ENCODE measurements around the gene PTCH2. TPM values are rescaled to one million over a fixed set of nuclear protein-coding genes. Genes with fewer than 3 reads are reported as not detected.

PTCH2 gene
- total RNA-seq, 1 donor from 2014 or later, result not detected

DNA sequence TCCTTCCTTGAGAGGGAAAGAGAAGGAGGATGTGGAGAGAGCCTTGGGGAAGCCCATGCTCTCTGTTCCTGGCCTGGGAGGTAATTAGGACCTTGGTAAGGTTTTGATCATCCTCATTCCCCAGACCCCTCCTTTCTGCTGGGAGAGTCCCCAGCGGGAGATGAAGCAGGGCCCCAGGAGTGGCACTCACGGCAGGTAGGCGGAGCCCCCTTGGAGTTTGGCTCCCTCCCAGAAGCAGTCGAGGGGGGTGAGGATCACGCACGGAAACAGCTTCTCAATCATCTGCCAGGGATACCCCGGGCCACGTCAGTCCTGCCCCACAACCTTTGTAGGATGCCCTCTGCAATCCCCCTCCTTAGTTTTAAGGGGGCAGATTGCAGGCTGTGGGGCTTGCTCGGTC lies 11.5 kb downstream of the PTCH2 start:
- no peak overlapping the region for H3K4me3 ChIP-seq (ENCODE audit: low read depth, low read length)
- TF ChIP-seq, protein P1, sequence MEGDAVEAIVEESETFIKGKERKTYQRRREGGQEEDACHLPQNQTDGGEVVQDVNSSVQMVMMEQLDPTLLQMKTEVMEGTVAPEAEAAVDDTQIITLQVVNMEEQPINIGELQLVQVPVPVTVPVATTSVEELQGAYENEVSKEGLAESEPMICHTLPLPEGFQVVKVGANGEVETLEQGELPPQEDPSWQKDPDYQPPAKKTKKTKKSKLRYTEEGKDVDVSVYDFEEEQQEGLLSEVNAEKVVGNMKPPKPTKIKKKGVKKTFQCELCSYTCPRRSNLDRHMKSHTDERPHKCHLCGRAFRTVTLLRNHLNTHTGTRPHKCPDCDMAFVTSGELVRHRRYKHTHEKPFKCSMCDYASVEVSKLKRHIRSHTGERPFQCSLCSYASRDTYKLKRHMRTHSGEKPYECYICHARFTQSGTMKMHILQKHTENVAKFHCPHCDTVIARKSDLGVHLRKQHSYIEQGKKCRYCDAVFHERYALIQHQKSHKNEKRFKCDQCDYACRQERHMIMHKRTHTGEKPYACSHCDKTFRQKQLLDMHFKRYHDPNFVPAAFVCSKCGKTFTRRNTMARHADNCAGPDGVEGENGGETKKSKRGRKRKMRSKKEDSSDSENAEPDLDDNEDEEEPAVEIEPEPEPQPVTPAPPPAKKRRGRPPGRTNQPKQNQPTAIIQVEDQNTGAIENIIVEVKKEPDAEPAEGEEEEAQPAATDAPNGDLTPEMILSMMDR (conservative IDR thresholded peaks at IDR 0.05; ENCODE audit: low read depth, low read length), result no peak
- no peak for DNase-seq (ENCODE audit: low read depth)

DNA sequence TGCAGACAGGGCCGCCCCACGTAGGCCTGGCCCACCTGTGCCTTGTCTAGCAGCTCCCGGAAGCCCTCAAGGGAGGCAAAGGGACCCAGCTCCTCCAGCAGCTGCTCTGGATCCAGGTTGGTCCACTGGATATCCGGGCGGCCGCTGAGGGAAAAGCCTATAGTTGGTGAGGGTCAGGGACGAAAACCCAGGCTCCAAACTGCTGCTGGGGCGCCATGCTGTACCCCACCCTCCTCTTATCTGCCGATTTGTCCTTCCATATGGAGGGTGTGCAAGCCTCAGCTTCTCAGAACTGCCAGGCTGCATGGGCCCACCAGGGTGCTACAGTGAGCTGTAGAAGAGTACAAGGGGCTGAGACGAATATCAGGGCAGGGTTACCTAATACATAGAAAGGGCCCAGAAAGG lies 12.2 kb downstream of the PTCH2 start:
- H3K4me3 ChIP-seq (ENCODE audit: low read depth, low read length), result no peak overlapping the region
- TF ChIP-seq, protein P1 (conservative IDR thresholded peaks at IDR 0.05; ENCODE audit: low read depth, low read length), result no peak
- no peak for DNase-seq (ENCODE audit: low read depth)

DNA sequence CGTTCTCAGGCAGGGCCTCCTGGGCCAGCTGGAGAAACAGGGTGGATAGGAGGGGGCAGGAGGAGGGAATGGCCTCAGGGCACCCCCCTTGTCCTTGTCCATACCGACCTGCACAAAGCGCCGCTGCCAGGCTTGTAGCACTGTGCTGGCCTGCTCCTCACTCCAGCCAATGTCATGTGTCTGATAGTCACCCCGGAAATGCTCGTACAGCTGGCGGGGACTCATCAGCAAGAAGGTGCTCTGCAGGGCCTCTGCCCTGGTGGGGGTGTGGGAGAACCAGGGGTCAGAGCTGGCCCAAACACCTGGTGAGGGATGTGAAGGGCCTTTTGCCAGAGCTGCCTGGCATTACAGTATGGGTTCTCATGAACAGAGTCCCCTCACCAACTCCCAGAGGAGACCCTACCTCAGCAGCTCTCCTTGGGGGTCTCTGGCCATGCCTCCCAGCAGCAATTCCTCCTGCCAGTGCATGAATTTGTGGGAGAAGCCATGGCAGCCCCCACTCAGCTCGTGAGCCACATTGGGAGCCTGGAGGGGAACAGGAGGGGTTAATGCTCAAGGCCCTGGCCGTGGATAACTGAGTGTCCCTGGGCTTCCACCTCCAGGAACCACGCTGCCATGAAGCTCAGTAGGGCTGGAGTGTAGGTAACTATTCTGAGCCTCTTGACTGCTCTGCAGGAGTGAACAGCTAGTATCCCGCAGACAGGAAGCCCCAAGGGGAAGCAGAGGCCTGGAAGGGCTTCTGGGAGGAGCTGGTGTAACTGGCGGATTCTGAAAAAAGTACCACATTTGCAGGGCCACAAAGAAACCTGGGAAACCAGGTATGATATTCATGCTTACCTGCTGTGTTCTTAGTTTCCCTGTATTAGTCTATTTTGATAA lies 13.3 kb downstream of the PTCH2 start:
- DNase-seq (ENCODE audit: low read depth), result no peak
- TF ChIP-seq, protein P1 (conservative IDR thresholded peaks at IDR 0.05; ENCODE audit: low read depth, low read length), result no peak
- no peak overlapping the region for H3K4me3 ChIP-seq (ENCODE audit: low read depth, low read length)

DNA sequence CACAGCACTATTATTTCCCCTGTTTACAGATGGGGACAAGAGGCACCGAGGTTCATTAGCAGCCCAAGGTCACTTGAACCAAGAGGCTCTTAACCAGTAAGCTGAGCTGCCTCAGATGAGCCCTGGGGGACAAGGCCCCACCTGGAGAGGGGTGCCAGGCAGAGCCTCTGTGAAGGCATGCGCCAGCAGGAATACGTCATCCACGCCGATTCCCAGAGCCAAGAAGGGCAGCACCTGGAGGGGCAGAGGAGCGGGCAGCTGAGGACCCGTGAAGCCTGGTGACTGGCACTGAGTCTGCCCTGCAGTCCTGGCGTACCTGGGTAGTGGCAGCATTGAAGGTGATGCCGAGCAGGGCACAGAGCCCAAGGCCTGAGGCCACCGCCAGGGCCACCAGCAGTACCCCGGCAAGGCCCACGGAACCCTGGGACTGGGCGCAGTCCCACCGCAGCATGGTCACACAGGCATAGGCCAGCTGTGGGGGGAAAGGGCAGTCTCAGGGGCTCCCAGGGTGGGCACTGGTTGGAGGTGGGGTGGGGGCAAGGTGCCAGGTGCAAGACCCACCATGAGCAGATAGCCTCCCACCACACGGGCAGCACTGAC lies 14.1 kb downstream of the PTCH2 start:
- no peak for DNase-seq (ENCODE audit: low read depth)
- TF ChIP-seq, protein P1 (conservative IDR thresholded peaks at IDR 0.05; ENCODE audit: low read depth, low read length), result no peak
- H3K4me3 ChIP-seq (ENCODE audit: low read depth, low read length), result no peak overlapping the region

DNA sequence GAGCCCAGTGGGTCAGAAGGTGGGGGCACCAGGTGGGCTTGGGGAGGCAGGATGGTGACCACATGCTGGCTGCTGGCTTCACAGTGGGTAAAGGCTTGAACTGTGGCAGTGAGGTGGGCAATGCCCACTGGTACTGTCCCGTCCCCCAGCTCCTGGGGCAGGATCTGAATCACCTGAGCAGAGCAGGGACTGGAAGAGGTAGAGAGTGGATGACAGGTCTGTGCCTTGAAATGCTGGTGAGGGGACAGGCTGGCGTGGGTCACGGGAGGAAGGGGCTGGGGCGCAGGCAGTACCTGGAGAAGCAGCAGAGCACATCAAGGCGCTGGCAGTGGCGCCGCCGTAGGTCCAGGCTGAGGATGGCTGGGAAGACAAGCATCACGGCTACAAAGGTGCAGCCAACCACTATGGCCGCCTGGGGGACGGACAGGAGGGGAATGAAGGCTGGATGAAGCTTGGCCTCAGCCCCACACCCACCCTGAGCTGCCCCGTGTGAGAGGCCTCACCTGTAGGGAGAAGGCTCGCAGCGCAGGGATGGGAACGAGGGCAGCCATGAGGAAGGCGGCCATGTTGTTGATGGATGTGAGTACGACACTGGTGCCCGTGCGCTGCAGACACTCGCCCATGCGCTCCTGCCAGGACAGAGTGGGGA lies 14.9 kb downstream of the PTCH2 start:
- TF ChIP-seq, protein P1 (conservative IDR thresholded peaks at IDR 0.05; ENCODE audit: low read depth, low read length), result no peak

DNA sequence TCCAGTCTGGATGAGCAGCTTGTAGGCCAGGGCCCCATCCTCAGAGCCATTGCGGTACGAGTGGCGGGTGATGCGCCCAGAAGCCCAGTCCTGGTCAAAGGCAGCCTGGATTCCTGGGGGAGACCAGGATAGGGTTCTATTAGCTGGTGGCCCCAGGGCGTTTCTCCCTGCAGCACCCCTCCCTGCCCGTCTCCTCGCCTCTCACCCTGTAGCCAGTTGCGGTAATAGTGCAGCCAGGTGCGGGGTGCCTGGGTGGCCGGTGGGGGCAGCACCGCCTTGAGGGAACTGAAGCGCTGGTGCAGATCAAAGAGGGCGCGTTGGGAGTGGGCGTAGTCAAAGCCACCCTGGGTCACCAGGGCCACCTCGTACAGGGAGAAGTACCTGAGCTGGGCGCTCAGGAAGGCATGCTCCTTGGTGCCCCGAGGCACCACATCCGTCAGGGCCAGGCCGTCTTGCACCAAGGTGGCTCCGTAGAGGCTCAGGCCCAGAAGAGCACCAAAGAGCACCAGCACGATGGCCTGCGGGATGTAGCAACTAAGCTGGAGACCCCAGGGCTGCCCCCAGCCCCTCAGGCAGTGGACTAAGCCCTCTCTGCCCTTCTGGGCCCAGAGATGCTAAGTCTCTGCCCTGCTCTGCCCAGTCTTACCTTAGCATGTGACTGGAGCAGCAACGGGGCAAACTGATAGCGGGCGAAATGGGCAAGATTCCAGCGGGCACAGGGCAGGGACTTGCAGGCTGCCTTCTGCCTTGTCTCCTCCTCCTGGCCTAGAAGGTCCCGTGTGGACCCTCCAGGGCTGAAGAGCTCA lies 15.7 kb downstream of the PTCH2 start:
- TF ChIP-seq, protein P1 (conservative IDR thresholded peaks at IDR 0.05; ENCODE audit: low read depth, low read length), result no peak
- H3K4me3 ChIP-seq (ENCODE audit: low read depth, low read length), result no peak overlapping the region
- DNase-seq (ENCODE audit: low read depth), result no peak

More for the DNA sequence above, 14.9 kb downstream of the PTCH2 start:
- DNase-seq (ENCODE audit: low read depth), result no peak
- no peak overlapping the region for H3K4me3 ChIP-seq (ENCODE audit: low read depth, low read length)
